D721Med (cell line): ENCODE measurements around the gene SPRY4.
"Not testable (repeated sequence)": the region's sequence is repeated elsewhere in the genome, so short reads cannot be mapped to it uniquely, and the experiment has no call there.

Source experiments
- DNase-seq: peaks from one replicate; pipeline ENCODE4 v3.0.0; 2011; ENCODE audit warnings: low spot score; ENCODE audit not compliant: insufficient read length
- FAIRE-seq: peaks from 2 replicates; lab custom pipeline; 2011; peaks lifted over from hg19 to GRCh38; lab: Jason Lieb, UNC
- TF ChIP-seq, protein P1 (sequence below): IDR thresholded peaks from 2 replicates; pipeline ENCODE4 v1.5.1; 2012; ENCODE audit warnings: mild to moderate bottlenecking, control low read depth; ENCODE audit not compliant: insufficient read depth; ENCODE audit errors: missing control alignments

The SPRY4 gene

DNA sequence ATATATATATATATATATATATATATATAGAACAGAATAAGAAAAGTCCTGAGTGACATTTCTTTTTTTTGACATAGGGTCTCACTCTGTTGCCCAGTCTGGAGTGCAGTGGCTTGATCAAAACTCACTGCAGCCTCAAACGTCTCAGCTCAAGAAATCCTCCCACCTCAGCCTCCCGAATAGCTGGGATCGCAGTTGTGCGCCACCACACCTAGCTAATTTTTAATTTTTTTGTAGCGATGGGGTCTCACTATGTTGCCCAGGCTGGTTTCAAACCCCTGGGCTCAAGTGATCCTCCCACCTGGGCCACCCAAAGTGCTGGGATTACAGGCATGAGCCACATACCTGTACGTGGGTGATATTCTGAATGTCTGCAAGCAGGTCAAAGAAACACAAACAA lies 48.3 kb downstream of the SPRY4 start:
- FAIRE-seq (no peak), DNase-seq (no peak)
- TF ChIP-seq, protein P1, sequence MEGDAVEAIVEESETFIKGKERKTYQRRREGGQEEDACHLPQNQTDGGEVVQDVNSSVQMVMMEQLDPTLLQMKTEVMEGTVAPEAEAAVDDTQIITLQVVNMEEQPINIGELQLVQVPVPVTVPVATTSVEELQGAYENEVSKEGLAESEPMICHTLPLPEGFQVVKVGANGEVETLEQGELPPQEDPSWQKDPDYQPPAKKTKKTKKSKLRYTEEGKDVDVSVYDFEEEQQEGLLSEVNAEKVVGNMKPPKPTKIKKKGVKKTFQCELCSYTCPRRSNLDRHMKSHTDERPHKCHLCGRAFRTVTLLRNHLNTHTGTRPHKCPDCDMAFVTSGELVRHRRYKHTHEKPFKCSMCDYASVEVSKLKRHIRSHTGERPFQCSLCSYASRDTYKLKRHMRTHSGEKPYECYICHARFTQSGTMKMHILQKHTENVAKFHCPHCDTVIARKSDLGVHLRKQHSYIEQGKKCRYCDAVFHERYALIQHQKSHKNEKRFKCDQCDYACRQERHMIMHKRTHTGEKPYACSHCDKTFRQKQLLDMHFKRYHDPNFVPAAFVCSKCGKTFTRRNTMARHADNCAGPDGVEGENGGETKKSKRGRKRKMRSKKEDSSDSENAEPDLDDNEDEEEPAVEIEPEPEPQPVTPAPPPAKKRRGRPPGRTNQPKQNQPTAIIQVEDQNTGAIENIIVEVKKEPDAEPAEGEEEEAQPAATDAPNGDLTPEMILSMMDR, result no peak

DNA sequence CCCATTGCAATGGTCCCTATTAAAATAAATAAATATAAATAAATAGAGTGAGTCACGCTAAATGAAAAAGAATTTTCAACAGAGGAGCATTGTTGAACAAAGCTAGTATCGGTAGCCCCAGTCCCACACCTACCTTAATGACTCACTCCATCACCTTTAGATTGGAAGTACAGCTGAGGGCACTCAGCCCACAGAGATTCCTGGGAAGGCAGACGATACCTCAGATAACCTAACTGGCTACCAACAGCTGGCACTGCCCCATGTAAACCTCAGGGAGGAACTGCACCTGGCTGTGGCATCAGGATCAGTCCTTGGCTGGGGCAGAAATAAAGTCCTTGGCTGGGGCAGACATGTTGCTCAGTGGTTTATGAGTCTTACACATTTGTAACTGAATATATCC lies 49.3 kb downstream of the SPRY4 start:
- DNase-seq, result no peak
- TF ChIP-seq, protein P1, result no peak
- no peak for FAIRE-seq

- not testable (repeated sequence) for DNase-seq, FAIRE-seq
Measured at GRCh38 chr5:142272596-142272995, 52.2 kb downstream of the SPRY4 start.

GRCh38 chr5:142264084-142264483 lies 60.7 kb downstream of the SPRY4 start:
- FAIRE-seq, result not testable (repeated sequence)

GRCh38 chr5:142263346-142263745 lies 61.5 kb downstream of the SPRY4 start:
- DNase-seq (no peak), FAIRE-seq (no peak)
- TF ChIP-seq, protein P1, result no peak

More at GRCh38 chr5:142264084-142264483, 60.7 kb downstream of the SPRY4 start:
- DNase-seq, result not testable (repeated sequence)

GRCh38 chr5:142262683-142263082 lies 62.1 kb downstream of the SPRY4 start:
- no peak for FAIRE-seq
- TF ChIP-seq, protein P1, result no peak
- DNase-seq, result no peak
